GM12878 (cell line): ENCODE measurements around the gene FOXRED2. TPM values are rescaled to one million over a fixed set of nuclear protein-coding genes. Genes with fewer than 3 reads are reported as not detected.

Source experiments
- BMI1 ChIP-seq: fragments of 450-650 bp; IDR thresholded peaks from 2 replicates; pipeline ENCODE4 v1.6.1; 2016; ENCODE audit warnings: mild to moderate bottlenecking, moderate library complexity, borderline replicate concordance
- DPF2 ChIP-seq: fragments of 450-650 bp; IDR thresholded peaks from 2 replicates; pipeline ENCODE4 v1.6.1; 2017; ENCODE audit warnings: mild to moderate bottlenecking
- E2F4 ChIP-seq: IDR thresholded peaks from 2 replicates; pipeline ENCODE4 v1.6.1; 2012; ENCODE audit warnings: low read depth, low read length, improper control_type of control experiment
- EED ChIP-seq: sonication (generic); IDR thresholded peaks from 2 replicates; pipeline ENCODE4 v1.6.1; 2016; ENCODE audit warnings: antibody characterized with exemption, low read depth
- ETV6 ChIP-seq, 2 experiments: fragments of 450-650 bp in 1 of 2; IDR thresholded peaks in 1 of 2; conservative IDR thresholded peaks in 1 of 2; 2 replicates each; pipeline ENCODE4 v1.6.1; 2014; ENCODE audit warnings: antibody characterized with exemption in 1 of 2, borderline replicate concordance in 1 of 2, low read depth in 1 of 2, mild to moderate bottlenecking in 1 of 2, moderate library complexity in 1 of 2
- GATAD2B ChIP-seq: fragments of 450-650 bp; conservative IDR thresholded peaks from 2 replicates; pipeline ENCODE4 v1.6.1; 2017; ENCODE audit warnings: low read depth, mild to moderate bottlenecking, moderate library complexity
- HSF1 ChIP-seq: fragments of 150-350 bp; IDR thresholded peaks from 2 replicates; pipeline ENCODE4 v1.6.1; 2014; ENCODE audit warnings: mild to moderate bottlenecking, low read depth, low read length
- IKZF1 ChIP-seq: fragments of 450-650 bp; conservative IDR thresholded peaks from 2 replicates; pipeline ENCODE4 v1.6.1; 2017; ENCODE audit warnings: antibody characterized with exemption, mild to moderate bottlenecking
- NR2C2 ChIP-seq: IDR thresholded peaks from 2 replicates; pipeline ENCODE4 v1.6.1; 2011; ENCODE audit warnings: borderline replicate concordance, low read depth; ENCODE audit not compliant: control insufficient read depth, insufficient read length
- PBX3 ChIP-seq: IDR thresholded peaks from 2 replicates; pipeline ENCODE4 v1.6.1; 2011; ENCODE audit warnings: mild to moderate bottlenecking, low read depth, low read length, moderate library complexity; ENCODE audit not compliant: insufficient replicate concordance
- TCF7 ChIP-seq: IDR thresholded peaks from 2 replicates; pipeline ENCODE4 v1.6.1; 2014; ENCODE audit warnings: antibody characterized with exemption, borderline replicate concordance
- YY1 ChIP-seq: IDR thresholded peaks from 2 replicates; pipeline ENCODE4 v1.6.1; 2011; ENCODE audit warnings: low read depth, mild to moderate bottlenecking, low read length
- ZBTB33 ChIP-seq: fragments of 450-650 bp; IDR thresholded peaks from 2 replicates; pipeline ENCODE4 v1.6.1; 2017; ENCODE audit warnings: mild to moderate bottlenecking
- ZNF24 ChIP-seq: fragments of 450-650 bp; IDR thresholded peaks from 2 replicates; pipeline ENCODE4 v1.6.1; 2017; ENCODE audit warnings: antibody characterized with exemption, mild to moderate bottlenecking
- ZNF687 ChIP-seq: fragments of 450-650 bp; IDR thresholded peaks from 2 replicates; pipeline ENCODE4 v1.6.1; 2017; ENCODE audit warnings: mild to moderate bottlenecking, moderate library complexity
- ZSCAN29 ChIP-seq: fragments of 450-650 bp; IDR thresholded peaks from 2 replicates; pipeline ENCODE4 v1.6.1; 2017; ENCODE audit warnings: mild to moderate bottlenecking, moderate library complexity
- polyA plus RNA-seq, 11 experiments: library from polyadenylated mRNA; depleted of rRNA in 4 of 11; unstranded in 6 of 11; stranded (reverse) in 5 of 11; fragments of >200 nt; fragmentation: Nextera tagmentation in 4 of 11; fragmentation: Illumina TruSeq in 1 of 11; extraction: Ambion mirVana in 4 of 11; extraction: Trizol in 1 of 11; gene quantifications; 1 replicate in 1 of 11; 2 replicates in 10 of 11; pipeline versions ENCODE4 v1.2.1 to v1.2.3, GENCODE V29; 2011 to 2016; ENCODE audit warnings: inconsistent platforms in 2 of 11, missing spikeins in 2 of 11, low read depth in 1 of 11
- total RNA-seq, 4 experiments: library from RNA; depleted of rRNA in 3 of 4; stranded (reverse); fragments of >200 nt in 3 of 4; fragmentation: Illumina TruSeq in 1 of 4; extraction: Trizol in 1 of 4; gene quantifications; 2 replicates each; pipeline versions ENCODE4 v1.2.1 to v1.2.3, GENCODE V29; 2013 to 2021

FOXRED2 gene
- total and polyA plus RNA-seq, 10 of the 15 experiments (the other 5 are each of a cell fraction or from before 2014, with no cell fraction given), result 1.8 to 28.8 (median 7.6) TPM

DNA sequence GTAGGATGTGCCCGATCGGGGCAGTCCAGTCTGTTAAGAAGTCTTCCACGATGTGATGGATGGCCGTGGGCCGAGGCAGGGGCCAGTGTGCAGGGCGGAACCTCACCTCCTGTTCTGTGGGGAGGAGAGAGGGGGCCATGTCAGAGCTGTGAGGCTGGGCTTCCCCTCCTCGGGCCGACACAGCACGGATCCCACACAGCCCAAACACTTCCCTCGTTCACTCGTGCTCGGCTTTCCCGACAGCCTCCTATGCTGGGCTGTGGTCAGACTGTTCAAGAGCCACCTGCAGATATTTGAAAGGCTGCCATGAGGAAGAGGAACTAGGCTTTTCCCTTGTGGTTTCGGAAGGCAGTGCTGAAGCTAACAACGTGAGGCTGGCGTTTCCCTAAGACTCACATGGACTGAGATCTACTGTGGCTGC is 13.1 kb downstream of the FOXRED2 start (continued):
- no peak for TF ChIP-seq ZSCAN29
- peak in 1 of 2 experiments; percentile 83; a peak in 2 of 4 replicates for TF ChIP-seq ETV6 (conservative IDR thresholded peaks at IDR 0.05 in 1 of 2, IDR thresholded peaks at IDR 0.05 in 1 of 2; ENCODE audit: borderline replicate concordance in 1 of 2, low read depth in 1 of 2)
- TF ChIP-seq IKZF1, result peak; percentile 93
- TF ChIP-seq BMI1, result no peak
- peak; percentile 63; the same call in 1 of the 2 replicates for TF ChIP-seq DPF2
- no peak for TF ChIP-seq TCF7
- TF ChIP-seq HSF1, result no peak
- no peak for TF ChIP-seq PBX3
- TF ChIP-seq ZNF24, result no peak
- no peak for TF ChIP-seq E2F4
- TF ChIP-seq ZBTB33, result no peak
- TF ChIP-seq ZNF687, result peak; percentile 91
- no peak for TF ChIP-seq YY1
- TF ChIP-seq NR2C2, result no peak
- TF ChIP-seq GATAD2B, result peak; percentile 54; the same call in 1 of the 2 replicates
- TF ChIP-seq EED, result peak; percentile 95
